ENCODE data around the gene SSR1. TPM values are rescaled to one million over a fixed set of nuclear protein-coding genes. Genes with fewer than 3 reads are reported as not detected.

The SSR1 gene
- total and polyA plus RNA-seq, 2 experiments from 2014 or later = 65.3 to 70.2 TPM

DNA sequence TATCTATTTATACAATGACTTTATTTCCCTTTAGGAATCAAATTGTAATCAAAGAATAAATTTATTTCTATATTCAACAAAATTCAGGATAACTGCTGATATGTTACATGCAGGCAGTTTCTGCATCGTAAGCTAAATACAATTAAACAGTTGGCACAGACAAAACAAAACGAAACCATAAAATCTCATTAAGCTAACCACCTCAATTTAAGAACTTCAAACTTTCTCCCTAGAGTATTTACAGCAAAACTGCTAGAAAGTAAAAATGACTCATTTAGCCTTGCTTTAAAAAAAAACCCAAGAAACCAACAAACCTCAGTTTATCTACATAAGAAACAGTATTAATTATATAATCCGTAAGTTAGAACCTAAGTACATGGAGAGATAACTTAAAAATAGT lies 17.1 kb downstream of the SSR1 start:
- peaks cover 62% of the 10 kb centered on the region for H3K36me3 Mint-ChIP-seq (ENCODE audit: low read depth)
- H3K4me3 ChIP-seq = no peak overlapping the region
- ATAC-seq (no peak), DNase-seq (ENCODE audit: low spot score) (no peak)
- H3K4me2 ChIP-seq = no peak overlapping the region
- no peaks in the 10 kb centered on the region for H3K27me3 Mint-ChIP-seq (ENCODE audit: insufficient read depth, low read depth, poor library complexity)
- H3F3A ChIP-seq (replicated peaks; ENCODE audit: low read depth) = no peaks in the 10 kb centered on the region
- H3K27me3 ChIP-seq (ENCODE audit: insufficient read depth) = no peaks in the 10 kb centered on the region
- H3K36me3 ChIP-seq (ENCODE audit: insufficient read depth) = peaks cover 66% of the 10 kb centered on the region
- no peaks in the 10 kb centered on the region for H3K9me3 Mint-ChIP-seq
- no peak overlapping the region for H3K4me3 Mint-ChIP-seq
- H4K20me1 ChIP-seq (replicated peaks; ENCODE audit: insufficient read depth) = no peaks in the 10 kb centered on the region; the same call in 1 of the 2 replicates
- no peak overlapping the region for H3K27ac Mint-ChIP-seq
- no peak overlapping the region for H2AFZ ChIP-seq
- H3K9me2 ChIP-seq (ENCODE audit: insufficient read depth) = no peaks in the 10 kb centered on the region
- no peak overlapping the region for H3K27ac ChIP-seq (ENCODE audit: low read depth)
- H3K79me2 ChIP-seq (replicated peaks; ENCODE audit: insufficient read depth) = no peaks in the 10 kb centered on the region; the same call in 1 of the 2 replicates
- TF ChIP-seq, protein P1, sequence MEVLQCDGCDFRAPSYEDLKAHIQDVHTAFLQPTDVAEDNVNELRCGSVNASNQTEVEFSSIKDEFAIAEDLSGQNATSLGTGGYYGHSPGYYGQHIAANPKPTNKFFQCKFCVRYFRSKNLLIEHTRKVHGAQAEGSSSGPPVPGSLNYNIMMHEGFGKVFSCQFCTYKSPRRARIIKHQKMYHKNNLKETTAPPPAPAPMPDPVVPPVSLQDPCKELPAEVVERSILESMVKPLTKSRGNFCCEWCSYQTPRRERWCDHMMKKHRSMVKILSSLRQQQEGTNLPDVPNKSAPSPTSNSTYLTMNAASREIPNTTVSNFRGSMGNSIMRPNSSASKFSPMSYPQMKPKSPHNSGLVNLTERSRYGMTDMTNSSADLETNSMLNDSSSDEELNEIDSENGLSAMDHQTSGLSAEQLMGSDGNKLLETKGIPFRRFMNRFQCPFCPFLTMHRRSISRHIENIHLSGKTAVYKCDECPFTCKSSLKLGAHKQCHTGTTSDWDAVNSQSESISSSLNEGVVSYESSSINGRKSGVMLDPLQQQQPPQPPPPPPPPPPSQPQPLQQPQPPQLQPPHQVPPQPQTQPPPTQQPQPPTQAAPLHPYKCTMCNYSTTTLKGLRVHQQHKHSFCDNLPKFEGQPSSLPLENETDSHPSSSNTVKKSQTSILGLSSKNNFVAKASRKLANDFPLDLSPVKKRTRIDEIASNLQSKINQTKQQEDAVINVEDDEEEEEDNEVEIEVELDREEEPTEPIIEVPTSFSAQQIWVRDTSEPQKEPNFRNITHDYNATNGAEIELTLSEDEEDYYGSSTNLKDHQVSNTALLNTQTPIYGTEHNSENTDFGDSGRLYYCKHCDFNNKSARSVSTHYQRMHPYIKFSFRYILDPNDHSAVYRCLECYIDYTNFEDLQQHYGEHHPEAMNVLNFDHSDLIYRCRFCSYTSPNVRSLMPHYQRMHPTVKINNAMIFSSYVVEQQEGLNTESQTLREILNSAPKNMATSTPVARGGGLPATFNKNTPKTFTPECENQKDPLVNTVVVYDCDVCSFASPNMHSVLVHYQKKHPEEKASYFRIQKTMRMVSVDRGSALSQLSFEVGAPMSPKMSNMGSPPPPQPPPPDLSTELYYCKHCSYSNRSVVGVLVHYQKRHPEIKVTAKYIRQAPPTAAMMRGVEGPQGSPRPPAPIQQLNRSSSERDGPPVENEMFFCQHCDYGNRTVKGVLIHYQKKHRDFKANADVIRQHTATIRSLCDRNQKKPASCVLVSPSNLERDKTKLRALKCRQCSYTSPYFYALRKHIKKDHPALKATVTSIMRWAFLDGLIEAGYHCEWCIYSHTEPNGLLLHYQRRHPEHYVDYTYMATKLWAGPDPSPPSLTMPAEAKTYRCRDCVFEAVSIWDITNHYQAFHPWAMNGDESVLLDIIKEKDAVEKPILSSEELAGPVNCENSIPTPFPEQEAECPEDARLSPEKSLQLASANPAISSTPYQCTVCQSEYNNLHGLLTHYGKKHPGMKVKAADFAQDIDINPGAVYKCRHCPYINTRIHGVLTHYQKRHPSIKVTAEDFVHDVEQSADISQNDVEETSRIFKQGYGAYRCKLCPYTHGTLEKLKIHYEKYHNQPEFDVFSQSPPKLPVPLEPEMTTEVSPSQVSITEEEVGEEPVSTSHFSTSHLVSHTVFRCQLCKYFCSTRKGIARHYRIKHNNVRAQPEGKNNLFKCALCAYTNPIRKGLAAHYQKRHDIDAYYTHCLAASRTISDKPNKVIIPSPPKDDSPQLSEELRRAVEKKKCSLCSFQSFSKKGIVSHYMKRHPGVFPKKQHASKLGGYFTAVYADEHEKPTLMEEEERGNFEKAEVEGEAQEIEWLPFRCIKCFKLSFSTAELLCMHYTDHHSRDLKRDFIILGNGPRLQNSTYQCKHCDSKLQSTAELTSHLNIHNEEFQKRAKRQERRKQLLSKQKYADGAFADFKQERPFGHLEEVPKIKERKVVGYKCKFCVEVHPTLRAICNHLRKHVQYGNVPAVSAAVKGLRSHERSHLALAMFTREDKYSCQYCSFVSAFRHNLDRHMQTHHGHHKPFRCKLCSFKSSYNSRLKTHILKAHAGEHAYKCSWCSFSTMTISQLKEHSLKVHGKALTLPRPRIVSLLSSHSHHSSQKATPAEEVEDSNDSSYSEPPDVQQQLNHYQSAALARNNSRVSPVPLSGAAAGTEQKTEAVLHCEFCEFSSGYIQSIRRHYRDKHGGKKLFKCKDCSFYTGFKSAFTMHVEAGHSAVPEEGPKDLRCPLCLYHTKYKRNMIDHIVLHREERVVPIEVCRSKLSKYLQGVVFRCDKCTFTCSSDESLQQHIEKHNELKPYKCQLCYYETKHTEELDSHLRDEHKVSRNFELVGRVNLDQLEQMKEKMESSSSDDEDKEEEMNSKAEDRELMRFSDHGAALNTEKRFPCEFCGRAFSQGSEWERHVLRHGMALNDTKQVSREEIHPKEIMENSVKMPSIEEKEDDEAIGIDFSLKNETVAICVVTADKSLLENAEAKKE (CRISPR knock-in tag; IDR thresholded peaks at IDR 0.05) = no peak
- no peak for TF ChIP-seq ZNF331 (CRISPR knock-in tag; IDR thresholded peaks at IDR 0.05; ENCODE audit: low read depth)
- no peak for TF ChIP-seq POLR2AphosphoS5 (IDR thresholded peaks at IDR 0.05; ENCODE audit: low read depth)
- TF ChIP-seq, protein P2, sequence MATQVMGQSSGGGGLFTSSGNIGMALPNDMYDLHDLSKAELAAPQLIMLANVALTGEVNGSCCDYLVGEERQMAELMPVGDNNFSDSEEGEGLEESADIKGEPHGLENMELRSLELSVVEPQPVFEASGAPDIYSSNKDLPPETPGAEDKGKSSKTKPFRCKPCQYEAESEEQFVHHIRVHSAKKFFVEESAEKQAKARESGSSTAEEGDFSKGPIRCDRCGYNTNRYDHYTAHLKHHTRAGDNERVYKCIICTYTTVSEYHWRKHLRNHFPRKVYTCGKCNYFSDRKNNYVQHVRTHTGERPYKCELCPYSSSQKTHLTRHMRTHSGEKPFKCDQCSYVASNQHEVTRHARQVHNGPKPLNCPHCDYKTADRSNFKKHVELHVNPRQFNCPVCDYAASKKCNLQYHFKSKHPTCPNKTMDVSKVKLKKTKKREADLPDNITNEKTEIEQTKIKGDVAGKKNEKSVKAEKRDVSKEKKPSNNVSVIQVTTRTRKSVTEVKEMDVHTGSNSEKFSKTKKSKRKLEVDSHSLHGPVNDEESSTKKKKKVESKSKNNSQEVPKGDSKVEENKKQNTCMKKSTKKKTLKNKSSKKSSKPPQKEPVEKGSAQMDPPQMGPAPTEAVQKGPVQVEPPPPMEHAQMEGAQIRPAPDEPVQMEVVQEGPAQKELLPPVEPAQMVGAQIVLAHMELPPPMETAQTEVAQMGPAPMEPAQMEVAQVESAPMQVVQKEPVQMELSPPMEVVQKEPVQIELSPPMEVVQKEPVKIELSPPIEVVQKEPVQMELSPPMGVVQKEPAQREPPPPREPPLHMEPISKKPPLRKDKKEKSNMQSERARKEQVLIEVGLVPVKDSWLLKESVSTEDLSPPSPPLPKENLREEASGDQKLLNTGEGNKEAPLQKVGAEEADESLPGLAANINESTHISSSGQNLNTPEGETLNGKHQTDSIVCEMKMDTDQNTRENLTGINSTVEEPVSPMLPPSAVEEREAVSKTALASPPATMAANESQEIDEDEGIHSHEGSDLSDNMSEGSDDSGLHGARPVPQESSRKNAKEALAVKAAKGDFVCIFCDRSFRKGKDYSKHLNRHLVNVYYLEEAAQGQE (IDR thresholded peaks at IDR 0.05; ENCODE audit: unreplicated experiment) = no peak
- TF ChIP-seq EZH2 (IDR thresholded peaks at IDR 0.05; ENCODE audit: low read depth, unreplicated experiment) = no peak
- no peak for TF ChIP-seq STAT1 (IDR thresholded peaks at IDR 0.05; ENCODE audit: unreplicated experiment)
- no peak for TF ChIP-seq ZNF114 (CRISPR knock-in tag; IDR thresholded peaks at IDR 0.05)
- TF ChIP-seq CREB1 (CRISPR knock-in tag; IDR thresholded peaks at IDR 0.05; ENCODE audit: low read depth) = no peak
- no peak for TF ChIP-seq EZH2phosphoT487 (IDR thresholded peaks at IDR 0.05; ENCODE audit: unreplicated experiment)
- no peak for TF ChIP-seq NANOG (IDR thresholded peaks at IDR 0.05; ENCODE audit: borderline replicate concordance)
- TF ChIP-seq, protein P3, sequence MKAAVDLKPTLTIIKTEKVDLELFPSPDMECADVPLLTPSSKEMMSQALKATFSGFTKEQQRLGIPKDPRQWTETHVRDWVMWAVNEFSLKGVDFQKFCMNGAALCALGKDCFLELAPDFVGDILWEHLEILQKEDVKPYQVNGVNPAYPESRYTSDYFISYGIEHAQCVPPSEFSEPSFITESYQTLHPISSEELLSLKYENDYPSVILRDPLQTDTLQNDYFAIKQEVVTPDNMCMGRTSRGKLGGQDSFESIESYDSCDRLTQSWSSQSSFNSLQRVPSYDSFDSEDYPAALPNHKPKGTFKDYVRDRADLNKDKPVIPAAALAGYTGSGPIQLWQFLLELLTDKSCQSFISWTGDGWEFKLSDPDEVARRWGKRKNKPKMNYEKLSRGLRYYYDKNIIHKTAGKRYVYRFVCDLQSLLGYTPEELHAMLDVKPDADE (IDR thresholded peaks at IDR 0.05) = no peak
- TF ChIP-seq JUNB (IDR thresholded peaks at IDR 0.05; ENCODE audit: unreplicated experiment) = no peak
- TF ChIP-seq, protein P4, sequence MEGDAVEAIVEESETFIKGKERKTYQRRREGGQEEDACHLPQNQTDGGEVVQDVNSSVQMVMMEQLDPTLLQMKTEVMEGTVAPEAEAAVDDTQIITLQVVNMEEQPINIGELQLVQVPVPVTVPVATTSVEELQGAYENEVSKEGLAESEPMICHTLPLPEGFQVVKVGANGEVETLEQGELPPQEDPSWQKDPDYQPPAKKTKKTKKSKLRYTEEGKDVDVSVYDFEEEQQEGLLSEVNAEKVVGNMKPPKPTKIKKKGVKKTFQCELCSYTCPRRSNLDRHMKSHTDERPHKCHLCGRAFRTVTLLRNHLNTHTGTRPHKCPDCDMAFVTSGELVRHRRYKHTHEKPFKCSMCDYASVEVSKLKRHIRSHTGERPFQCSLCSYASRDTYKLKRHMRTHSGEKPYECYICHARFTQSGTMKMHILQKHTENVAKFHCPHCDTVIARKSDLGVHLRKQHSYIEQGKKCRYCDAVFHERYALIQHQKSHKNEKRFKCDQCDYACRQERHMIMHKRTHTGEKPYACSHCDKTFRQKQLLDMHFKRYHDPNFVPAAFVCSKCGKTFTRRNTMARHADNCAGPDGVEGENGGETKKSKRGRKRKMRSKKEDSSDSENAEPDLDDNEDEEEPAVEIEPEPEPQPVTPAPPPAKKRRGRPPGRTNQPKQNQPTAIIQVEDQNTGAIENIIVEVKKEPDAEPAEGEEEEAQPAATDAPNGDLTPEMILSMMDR (conservative IDR thresholded peaks at IDR 0.05; ENCODE audit: low read depth in 2 of 2) = no peak
- H3K4me1 Mint-ChIP-seq = no peaks in the 10 kb centered on the region
- H3K4me1 ChIP-seq (ENCODE audit: insufficient read depth) = no peaks in the 10 kb centered on the region
